HG02588 (cell line): ENCODE data around the gene BRD9.
"Not testable (repeated sequence)": the region's sequence is repeated elsewhere in the genome, so short reads cannot be mapped to it uniquely, and the experiment has no call there.

Source experiments
- ATAC-seq: cut with Tn5 transposase; IDR thresholded peaks from one replicate; pipeline ENCODE4 v1.9.1; 2021; ENCODE audit warnings: mild to moderate bottlenecking, moderate library complexity; ENCODE audit not compliant: unreplicated experiment

BRD9 gene

DNA sequence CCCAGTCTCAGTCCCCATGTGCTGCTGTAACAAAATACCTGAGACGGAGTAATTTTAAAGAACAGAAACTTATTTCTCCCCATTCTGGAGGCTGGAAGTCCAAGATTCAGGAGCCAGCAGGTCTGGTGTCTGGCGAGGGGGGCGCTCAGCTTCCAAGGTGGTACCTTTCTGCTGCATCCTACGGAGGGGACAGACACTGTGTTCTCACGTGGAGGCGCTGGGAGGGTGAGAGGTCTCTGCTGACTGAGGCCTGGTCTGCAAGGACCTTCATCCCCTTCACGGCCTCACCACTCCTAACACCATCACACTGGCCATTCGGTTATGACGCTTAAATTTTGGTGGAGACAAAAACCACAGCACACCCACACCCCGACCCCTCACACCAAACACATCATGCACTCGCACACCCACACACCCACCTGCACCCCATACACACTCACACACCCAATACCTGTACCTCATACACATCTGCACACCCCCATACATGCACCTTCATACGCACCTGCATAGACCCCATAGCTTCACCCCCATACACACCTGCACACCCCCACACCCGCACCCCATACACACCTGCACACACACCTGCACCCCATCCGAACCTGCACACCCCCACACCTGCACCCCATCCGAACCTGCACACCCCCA is 32.0 kb downstream of the BRD9 start:
- ATAC-seq = no peak

DNA sequence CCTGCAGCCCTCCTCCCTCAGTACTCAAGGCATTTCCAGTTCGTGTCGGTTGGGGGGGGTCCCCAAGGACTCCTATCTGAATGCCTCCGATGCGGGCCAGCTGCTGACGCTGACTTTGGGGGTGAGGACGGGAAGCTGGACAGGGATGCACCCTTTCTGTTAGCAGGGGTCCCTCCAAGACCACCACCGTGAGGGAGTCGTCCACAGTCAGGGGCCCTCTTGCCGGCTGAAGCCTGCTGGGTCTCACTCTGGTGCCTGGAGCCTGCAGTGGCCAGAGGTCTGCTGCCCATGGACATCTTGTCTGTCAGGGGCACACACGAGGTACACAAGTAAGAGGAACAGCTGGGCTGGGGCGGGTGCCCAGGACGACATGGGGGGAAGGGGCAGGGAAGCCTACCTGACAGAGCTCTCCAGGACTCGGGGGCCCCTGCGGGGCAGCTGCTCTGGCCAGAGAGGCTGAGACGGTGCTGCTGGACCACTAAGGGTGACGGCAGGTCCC is 32.8 kb downstream of the BRD9 start:
- no peak for ATAC-seq

DNA sequence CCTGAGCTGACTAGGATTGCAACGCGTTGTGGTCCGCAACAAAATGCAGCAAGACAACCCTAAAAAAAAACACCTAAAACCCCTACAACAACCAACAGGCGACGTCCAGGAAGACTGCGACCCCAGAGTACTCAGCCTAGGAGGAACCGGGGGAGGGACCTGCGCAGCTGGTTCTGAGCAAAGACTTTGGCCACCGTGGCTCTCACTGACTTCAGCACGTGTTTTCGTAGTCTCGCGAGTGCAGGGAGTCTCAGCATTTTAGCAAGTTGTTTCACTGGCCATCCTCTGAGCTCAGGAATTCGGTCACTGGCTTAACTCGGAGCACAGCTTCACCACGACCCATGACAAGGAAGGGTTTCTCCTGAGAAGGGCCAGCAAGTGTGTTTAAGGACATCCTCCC is 33.2 kb downstream of the BRD9 start:
- ATAC-seq = no peak

DNA sequence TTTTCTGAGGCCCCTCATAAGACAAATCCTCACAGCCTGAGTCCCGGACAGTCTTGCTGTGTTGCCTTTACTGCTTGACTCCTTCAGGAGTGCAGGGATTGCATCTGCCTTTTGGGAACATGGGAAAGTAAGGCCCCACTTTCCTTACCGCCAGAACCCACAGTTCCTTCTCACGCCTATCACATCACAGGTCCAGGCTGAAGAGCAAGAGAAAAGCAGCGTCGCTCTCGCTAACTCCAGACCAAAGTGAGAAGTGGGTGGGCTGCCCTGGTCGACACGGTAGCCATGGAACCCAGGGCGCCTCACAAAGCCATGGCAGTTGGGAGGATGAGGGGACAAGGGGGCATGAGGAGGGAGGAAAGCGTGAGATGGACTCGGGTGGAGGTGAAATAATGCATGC is 33.9 kb downstream of the BRD9 start:
- ATAC-seq = no peak

DNA sequence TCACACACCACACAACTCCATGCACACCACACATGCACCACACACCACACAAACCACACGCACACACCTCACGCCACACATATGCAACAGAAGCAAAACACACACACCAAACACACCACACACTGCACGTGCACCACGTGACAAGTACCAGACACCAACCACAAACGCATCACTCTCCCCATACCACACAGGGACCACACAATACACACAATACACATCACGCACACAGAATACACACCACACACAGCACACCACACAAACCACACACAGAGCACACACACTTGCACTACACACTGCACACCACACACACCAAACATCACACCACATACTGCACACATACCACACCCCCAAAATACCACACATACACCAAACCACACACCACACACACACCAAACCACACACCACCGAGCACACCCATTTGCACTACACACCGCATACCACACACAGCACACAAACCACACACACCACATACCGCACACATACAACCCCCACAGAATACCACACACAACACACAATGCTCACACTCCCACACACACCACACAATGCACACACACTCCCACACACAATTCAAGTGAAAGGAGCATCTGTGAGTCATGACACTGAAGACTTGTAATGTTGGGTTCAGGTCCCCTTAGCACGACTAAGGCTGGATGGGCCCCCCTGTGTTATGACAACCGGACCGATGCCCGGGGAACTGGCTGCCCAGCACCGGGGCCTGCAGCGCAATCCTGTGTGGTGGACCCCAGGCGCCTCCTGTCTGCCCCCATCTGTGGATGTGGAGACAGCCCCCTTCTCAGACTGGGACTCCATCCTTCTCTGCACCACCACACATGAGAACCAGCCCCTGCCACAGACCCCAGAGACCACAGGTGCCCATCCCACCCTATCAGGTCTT is 35.8 kb downstream of the BRD9 start:
- no peak for ATAC-seq

DNA sequence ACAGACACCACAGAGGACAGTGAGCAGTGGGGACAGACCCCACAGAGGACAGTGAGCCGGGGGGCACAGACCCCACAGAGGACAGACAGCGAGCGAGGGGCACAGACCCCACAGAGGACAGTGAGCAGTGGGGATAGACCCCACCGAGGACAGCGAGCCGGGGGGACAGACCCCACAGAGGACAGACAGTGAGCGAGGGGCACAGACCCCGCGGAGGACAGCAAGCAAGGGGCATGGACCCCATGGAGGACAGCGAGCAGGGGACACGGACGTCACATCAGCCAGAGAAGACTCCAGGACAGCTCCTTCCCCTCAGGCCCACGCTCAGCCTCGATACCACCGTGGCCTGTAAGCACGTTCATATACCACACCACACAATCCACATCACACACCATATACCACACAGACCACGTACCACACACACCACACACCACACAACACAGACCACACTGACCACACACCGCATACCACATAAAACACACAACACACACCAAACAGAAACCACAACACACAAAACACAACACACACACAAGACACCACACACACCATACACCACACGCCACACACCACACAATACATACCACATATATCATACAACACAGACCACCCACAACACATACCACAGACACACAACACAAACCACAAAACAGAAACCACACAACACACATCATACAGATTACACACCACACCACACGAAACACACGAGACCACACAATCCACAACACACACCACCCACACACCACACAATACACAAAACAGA is 36.6 kb downstream of the BRD9 start:
- ATAC-seq = no peak

DNA sequence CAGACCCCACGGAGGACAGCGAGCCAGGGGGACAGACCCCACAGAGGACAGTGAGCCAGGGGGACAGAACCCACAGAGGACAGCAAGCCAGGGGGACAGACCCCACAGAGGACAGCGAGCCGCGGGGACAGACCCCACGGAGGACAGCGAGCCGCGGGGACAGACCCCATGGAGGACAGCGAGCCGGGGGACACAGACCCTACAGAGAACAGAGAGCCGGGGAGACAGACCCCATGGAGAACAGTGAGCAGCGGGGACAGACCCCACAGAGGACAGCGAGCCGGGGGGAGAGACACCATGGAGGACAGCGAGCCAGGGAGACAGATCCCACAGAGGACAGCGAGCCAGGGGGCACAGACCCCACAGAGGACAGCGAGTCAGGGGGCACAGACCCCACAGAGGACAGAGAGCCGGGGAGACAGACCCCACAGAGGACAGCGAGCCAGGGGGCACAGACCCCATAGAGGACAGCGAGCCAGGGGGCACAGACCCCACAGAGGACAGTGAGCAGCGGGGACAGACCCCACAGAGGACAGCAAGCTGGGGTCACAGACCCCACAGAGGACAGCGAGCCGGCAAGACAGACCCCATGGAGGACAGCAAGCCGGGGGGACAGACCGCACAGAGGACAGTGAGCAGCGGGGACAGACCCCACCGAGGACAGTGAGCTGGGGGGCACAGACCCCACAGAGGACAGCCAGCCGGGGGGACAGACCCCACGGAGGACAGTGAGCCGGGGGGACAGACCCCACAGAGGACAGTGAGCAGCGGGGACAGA is 37.4 kb downstream of the BRD9 start:
- no peak for ATAC-seq

DNA sequence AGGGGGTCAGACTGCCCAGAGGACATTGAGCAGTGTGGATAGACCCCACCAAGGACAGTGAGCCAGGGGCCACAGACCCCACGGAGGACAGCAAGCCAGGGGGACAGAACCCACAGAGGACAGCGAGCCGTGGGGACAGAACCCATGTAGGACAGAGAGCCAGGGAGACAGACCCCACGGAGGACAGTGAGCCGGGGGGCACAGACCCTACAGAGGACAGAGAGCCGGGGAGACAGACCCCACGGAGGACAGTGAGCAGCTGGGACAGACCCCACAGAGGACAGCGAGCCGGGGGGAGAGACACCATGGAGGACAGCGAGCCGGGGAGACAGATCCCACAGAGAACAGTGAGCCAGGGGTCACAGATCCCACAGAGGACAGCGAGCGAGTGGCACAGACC is 38.4 kb downstream of the BRD9 start:
- no peak for ATAC-seq

DNA sequence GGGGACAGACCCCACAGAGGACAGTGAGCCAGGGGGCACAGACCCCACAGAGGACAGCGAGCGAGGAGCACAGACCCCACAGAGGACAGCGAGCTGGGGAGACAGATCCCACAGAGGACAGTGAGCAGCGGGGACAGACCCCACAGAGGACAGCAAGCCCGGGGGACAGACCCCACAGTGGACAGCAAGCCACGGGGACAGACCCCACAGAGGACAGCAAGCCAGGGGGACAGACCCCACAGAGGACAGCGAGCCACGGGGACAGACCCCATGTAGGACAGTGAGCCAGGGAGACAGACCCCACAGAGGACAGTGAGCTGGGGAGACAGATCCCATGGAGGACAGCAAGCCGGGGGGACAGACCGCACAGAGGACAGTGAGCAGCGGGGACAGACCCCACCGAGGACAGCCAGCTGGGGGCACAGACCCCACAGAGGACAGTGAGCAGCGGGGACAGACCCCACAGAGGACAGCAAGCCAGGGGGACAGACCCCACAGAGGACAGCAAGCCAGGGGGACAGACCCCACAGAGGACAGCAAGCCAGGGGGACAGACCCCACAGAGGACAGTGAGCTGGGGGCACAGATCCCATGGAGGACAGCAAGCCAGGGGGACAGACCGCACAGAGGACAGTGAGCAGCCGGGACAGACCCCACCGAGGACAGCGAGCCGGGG is 39.0 kb downstream of the BRD9 start:
- ATAC-seq = not testable (repeated sequence)

DNA sequence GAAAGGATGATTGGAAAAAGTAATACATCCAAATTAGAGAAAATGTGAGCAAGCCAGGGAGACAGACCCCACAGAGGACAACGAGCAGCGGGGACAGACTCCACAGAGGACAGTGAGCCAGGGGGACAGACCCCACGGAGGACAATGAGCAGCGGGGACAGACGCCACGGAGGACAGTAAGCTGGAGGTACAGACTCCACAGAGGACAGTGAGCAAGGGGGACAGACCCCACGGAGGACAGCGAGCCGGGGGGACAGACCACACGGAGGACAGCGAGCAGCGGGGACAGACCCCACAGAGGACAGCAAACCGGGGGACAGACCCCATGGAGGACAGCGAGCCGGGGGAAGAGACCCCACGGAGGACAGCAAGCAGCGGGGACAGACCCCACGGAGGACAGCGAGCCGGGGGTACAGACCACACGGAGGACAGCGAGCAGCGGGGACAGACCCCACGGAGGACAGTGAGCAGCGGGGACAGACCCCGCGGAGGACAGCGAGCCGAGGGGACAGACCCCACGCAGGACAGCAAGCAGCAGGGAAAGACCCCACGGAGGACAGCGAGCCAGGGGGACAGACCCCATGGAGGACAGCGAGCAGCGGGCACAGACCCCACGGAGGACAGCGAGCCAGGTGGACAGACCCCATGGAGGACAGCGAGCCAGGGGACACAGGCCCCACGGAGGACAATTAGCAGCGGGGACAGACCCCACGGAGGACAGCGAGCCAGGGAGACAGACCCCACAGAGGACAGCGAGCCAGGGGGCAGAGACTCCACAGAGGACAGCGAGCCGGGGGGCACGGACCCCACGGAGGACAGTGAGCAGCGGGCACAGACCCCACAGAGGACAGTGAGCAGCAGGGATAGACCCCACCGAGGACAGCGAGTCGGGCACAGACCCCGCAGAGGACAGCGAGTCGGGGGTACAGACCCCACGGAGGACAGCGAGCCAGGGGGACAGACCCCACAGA is 39.9 kb downstream of the BRD9 start:
- no peak for ATAC-seq

DNA sequence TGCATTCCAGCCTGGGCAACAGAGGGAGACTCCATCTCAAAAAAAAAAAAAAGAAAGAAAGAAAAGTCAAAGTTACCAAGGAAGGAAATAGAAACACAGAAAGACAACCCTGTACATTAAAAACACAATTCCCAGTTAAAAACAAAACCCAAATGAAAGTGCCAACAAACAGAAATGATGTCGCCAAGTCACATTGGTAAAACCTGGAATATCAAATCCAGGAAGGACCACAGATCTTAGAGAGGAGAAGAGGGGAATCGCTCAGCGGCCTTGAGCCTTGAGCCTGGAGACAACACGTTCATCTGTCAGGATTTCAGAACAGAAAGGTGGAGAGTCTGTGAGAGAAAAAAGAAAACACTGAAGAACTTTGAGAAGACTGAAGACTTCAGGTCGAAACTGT is 40.6 kb downstream of the BRD9 start:
- no peak for ATAC-seq

DNA sequence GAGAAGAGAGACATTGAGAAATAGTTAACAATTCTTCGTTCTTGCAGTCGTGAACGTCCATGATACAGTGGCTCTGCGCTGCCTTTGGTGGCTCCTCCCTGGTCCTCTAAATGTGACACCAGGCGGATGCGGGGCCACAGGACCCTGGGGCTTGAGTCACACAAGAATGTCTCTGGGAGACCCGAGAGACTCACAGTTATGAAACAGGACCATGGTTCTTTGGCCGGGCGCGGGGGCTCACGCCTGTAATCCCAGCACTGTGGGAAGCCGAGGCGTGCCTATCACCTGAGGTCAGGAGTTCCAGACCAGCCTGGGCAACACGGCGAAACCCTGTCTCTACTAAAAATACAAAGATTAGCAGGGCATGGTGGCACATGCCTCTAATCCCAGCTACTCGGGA is 41.0 kb downstream of the BRD9 start:
- no peak for ATAC-seq

DNA sequence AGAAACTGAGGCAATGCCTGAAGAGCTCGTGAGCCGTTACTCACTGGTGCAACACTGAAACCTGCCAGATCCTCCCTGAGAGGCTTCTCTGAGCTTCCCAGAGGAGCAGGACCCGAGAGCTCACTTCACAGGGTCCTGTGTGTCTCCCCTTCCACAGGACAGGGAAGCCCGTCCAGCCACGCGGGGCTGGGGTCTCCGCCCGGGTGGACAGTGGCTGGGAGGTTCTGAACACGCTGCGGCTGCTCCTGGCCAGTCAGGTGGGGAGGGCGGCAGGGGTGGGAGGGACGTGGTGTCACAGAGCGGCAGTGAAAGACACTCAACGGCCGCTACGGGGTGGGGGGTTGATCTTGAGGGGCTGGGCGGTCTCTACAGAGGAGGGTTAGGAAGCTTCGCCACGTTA is 41.5 kb downstream of the BRD9 start:
- no peak for ATAC-seq

DNA sequence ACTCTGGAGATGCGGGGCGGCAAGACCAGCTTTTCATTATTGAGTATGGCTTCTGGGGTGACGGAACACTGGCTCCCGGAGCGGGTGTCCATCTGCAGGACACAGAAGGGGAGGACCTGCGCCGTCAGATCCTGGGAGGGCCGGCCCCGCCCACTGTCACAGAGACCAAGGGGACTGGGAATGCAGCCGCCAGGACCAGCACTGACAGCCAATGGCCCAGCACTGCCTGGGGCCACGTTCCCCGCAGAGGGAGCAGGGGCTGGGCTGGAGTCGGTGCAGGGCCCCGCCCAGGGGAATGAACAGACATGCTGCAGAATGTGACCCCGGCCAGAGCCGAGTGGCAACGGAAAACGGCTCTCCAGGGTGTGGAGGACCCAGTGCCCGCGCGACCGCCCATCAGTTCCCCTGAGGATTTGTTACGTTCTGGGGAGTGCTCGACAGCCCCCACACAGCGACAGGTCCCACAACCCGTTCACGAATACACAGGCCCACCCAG is 42.0 kb downstream of the BRD9 start, which contains the start of gene ZDHHC11:
Gene ZDHHC11, minus strand, starts transcription at position 476 of the 496 bp plus-strand sequence. Its CDS starts 384 bp downstream, at position 92.
- no peak for ATAC-seq

DNA sequence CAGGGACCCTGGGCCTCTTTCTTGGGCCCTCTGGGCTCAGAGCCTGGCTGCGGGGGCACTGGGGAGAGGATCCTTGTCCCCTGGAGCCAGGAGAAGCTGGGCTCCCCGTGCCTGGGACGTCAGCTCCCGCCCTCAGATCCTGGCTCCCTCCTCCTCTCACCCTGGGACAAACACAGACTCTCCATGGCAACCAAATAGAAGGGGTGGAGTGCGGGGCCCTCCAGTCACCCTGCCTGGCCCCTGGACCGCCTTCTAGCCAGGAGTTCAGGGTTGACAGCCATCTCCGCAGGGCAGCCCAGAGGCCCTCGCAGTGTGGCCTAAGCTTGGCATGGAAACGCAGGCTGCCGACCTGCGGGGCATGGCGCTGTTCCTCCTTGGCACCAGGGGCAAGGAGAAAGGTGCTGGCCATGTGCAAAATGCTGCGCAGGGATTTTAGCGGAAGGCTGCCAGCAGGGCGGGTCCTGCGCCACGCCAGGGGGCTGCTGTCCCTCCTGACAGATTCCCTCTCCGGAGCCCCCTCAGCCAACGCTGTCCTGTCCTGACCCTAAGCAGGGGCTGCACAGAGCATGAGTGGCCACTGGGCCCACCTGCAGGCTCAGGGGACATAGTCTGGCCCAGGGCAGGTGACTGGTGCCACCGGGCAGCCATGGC is 42.8 kb downstream of the BRD9 start:
- no peak for ATAC-seq

DNA sequence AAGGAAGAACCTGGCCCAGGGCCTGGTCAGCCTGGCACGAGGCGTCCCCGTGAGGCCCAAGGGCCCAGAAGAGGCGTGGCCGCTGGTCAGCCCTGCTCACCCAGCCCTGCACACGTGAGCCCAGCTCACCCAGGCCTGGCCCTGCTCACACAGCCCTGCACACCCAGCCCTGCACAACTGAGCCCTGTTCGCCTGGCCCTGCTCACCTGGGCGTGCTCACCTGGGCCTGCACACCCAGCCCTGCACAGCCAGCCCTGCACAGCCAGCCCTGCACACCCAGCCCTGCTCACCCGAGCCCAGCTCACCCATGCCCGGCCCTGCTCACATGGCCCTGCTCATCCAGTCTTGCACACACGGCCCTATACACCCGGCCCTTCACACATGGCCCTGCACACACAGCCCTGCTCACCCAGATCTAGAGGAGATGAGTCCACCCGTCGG is 43.9 kb downstream of the BRD9 start:
- no peak for ATAC-seq

DNA sequence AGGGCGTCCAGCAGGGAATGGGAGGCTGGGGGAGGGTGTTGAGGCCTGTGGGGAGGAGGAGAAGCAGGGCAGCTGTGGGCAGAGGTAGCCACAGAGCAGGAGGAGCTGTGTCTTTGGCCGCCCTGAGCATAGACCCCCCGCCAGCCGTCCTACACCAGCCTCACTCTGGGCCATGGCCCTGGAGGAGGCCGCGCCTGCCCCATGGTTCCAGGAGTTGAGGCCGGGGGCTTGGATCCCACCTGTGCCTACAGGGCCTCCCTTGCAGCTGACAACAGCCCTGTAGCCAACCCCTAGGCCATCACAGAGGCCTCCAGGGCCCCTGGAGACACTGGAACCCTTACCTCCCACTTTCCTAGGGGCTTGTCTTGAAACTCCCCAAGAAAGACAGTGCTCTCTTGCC is 44.9 kb downstream of the BRD9 start:
- ATAC-seq = not testable (repeated sequence)

DNA sequence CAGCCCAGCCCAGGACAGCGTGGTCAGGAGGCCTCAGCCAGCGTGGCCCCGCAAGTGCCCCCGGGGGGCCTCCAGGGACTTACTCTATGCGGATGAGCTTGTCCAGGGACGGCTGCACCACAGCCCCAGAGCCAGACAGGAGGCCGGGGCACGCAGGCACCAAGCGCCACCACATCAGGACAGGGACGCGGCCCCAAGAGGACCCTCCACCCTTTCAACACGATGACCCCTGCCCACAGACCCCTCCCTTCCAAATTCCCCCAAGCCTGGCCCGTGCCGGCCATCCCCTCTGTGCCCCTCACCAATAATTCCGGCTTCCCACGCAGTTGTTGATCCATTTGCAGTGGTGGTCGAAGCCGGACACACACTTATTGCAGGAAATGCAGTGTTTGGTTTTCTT is 45.4 kb downstream of the BRD9 start:
- ATAC-seq = not testable (repeated sequence)
